ENCODE data around the gene LRRC46. TPM values are rescaled to one million over a fixed set of nuclear protein-coding genes. Genes with fewer than 3 reads are reported as not detected.

Gene LRRC46
- total and polyA plus RNA-seq, 2 of the 13 experiments (the other 11 are each of a cell fraction or from before 2014, with no cell fraction given) = 0.09 TPM

DNA sequence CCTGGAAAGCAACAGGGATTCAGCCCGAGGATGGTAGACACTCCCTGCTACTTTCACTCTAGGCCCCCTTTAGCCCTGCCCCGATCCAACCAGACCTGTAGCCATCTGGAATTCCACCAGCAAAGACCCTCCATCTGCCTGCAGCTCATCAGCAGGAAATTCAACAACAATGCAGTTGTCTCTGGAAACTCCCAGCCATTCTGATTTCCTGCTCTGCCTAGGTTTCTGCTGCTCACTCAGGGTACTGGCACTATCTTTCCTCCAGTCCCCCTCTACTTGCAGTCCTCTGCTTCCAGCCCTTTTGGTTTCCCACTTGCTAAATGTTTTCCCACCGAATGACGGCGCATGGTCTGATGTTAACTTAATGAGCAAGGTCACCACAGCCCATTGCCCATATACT lies 22.1 kb downstream of the LRRC46 start:
- peaks cover 16 to 82% of the 10 kb centered on the region in 2 experiments for H3K27me3 ChIP-seq (ENCODE audit: control insufficient read depth in 1 of 2, insufficient read depth in 2 of 2, low read length in 2 of 2)
- no peaks in the 10 kb centered on the region for H4K20me1 ChIP-seq (ENCODE audit: insufficient read depth, low read length)
- no peak overlapping the region for H3K9ac ChIP-seq (ENCODE audit: insufficient read depth, low read depth, low read length)
- H3K79me2 ChIP-seq (ENCODE audit: insufficient read depth, low read length) = no peaks in the 10 kb centered on the region
- in situ Hi-C loops (cut with HindIII; ENCODE audit: extremely low pct_ligation_motif_present, low pct_unique_long_range_greater_than_20kb) = no loop called here
- no peaks in the 10 kb centered on the region for H3K36me3 ChIP-seq (replicated peaks in 1 of 2; ENCODE audit: control insufficient read depth in 1 of 2, insufficient read depth in 2 of 2, low read length in 2 of 2)
- TF ChIP-seq, protein P1, sequence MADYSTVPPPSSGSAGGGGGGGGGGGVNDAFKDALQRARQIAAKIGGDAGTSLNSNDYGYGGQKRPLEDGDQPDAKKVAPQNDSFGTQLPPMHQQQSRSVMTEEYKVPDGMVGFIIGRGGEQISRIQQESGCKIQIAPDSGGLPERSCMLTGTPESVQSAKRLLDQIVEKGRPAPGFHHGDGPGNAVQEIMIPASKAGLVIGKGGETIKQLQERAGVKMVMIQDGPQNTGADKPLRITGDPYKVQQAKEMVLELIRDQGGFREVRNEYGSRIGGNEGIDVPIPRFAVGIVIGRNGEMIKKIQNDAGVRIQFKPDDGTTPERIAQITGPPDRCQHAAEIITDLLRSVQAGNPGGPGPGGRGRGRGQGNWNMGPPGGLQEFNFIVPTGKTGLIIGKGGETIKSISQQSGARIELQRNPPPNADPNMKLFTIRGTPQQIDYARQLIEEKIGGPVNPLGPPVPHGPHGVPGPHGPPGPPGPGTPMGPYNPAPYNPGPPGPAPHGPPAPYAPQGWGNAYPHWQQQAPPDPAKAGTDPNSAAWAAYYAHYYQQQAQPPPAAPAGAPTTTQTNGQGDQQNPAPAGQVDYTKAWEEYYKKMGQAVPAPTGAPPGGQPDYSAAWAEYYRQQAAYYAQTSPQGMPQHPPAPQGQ (CRISPR knock-in tag; IDR thresholded peaks at IDR 0.05; ENCODE audit: borderline replicate concordance) = no peak
- TF ChIP-seq RELA (CRISPR knock-in tag; IDR thresholded peaks at IDR 0.05) (no peak), ZNF205 (CRISPR knock-in tag; IDR thresholded peaks at IDR 0.05) (no peak), NR3C1 (CRISPR knock-in tag; IDR thresholded peaks at IDR 0.05) (no peak), ZNF777 (CRISPR knock-in tag; IDR thresholded peaks at IDR 0.05) (no peak), HMG20B (CRISPR knock-in tag; conservative IDR thresholded peaks at IDR 0.05) (no peak), MEIS2 (CRISPR knock-in tag; IDR thresholded peaks at IDR 0.05) (no peak), ZMYM2 (CRISPR knock-in tag; IDR thresholded peaks at IDR 0.05) (no peak), ZNF747 (CRISPR knock-in tag; IDR thresholded peaks at IDR 0.05; ENCODE audit: borderline replicate concordance) (no peak), ZNF781 (CRISPR knock-in tag; IDR thresholded peaks at IDR 0.05; ENCODE audit: borderline replicate concordance, not compliant biosample characterization) (no peak), CENPT (CRISPR knock-in tag; IDR thresholded peaks at IDR 0.05; ENCODE audit: low read depth) (no peak), RFXAP (CRISPR knock-in tag; IDR thresholded peaks at IDR 0.05; ENCODE audit: borderline replicate concordance) (no peak), BRD4 (CRISPR knock-in tag; IDR thresholded peaks at IDR 0.05) (no peak), ZBTB3 (CRISPR knock-in tag; IDR thresholded peaks at IDR 0.05; ENCODE audit: borderline replicate concordance, low read depth) (no peak), POLR2AphosphoS2 (IDR thresholded peaks at IDR 0.05; ENCODE audit: low read depth, low read length) (no peak), RARA (CRISPR knock-in tag; IDR thresholded peaks at IDR 0.05) (no peak), TEAD3 (CRISPR knock-in tag; optimal IDR thresholded peaks at IDR 0.05; ENCODE audit: borderline replicate concordance) (no peak), SIX4 (CRISPR knock-in tag; IDR thresholded peaks at IDR 0.05) (no peak)
- TF ChIP-seq, protein P2, sequence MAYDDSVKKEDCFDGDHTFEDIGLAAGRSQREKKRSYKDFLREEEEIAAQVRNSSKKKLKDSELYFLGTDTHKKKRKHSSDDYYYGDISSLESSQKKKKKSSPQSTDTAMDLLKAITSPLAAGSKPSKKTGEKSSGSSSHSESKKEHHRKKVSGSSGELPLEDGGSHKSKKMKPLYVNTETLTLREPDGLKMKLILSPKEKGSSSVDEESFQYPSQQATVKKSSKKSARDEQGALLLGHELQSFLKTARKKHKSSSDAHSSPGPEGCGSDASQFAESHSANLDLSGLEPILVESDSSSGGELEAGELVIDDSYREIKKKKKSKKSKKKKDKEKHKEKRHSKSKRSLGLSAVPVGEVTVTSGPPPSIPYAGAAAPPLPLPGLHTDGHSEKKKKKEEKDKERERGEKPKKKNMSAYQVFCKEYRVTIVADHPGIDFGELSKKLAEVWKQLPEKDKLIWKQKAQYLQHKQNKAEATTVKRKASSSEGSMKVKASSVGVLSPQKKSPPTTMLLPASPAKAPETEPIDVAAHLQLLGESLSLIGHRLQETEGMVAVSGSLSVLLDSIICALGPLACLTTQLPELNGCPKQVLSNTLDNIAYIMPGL (CRISPR knock-in tag; IDR thresholded peaks at IDR 0.05; ENCODE audit: borderline replicate concordance in 1 of 2, low read depth in 1 of 2) = no peak
- FAIRE-seq = no peak
- H3K4me2 ChIP-seq (ENCODE audit: low read depth, low read length) = no peak overlapping the region
- H3K9me3 ChIP-seq (ENCODE audit: low read length) = no peaks in the 10 kb centered on the region
- BruUV-seq (replicated peaks) = no TSS peak
- H2AFZ ChIP-seq (ENCODE audit: low read length) = no peak overlapping the region
- H3K4me3 ChIP-seq (replicated peaks in 1 of 3; ENCODE audit: insufficient read depth in 1 of 3, low read depth in 2 of 3, low read length in 3 of 3) = no peak overlapping the region
- POLR2A ChIA-PET = no interaction called here
- CTCF ChIA-PET (ENCODE audit: low intra/inter-chr PET ratio, low total read pairs) = no interaction called here
- H3K27ac ChIP-seq (ENCODE audit: extremely low read length, insufficient read depth, low read length) = no peak overlapping the region
- H3K4me1 ChIP-seq (ENCODE audit: insufficient read depth, low read length) = peaks cover 12% of the 10 kb centered on the region
- WGBS (ENCODE audit: low lambda C conversion rate) = 38% methylated on average over 5 of the region's 5 CpGs
- DNase-seq (ENCODE audit: low spot score) = no peak
- no peak for ATAC-seq
- intact Hi-C loops (cut with micrococcal nuclease; ENCODE audit: unreplicated experiment) = no loop called here

All from HepG2 (cell line).